Esophagus (tissue), 2 donors: ENCODE results near the gene ESCO1. TPM values are rescaled to one million over a fixed set of nuclear protein-coding genes. Genes with fewer than 3 reads are reported as not detected.
A peak's percentile ranks its signal among the peaks of the same experiment; 100 is the strongest.
"Not testable (repeated sequence)": the region's sequence is repeated elsewhere in the genome, so short reads cannot be mapped to it uniquely, and the experiment has no call there.

Source experiments
- H3K27ac ChIP-seq, 2 donors: one replicate each; pipeline ENCODE4 v1.5.1; 2013; ENCODE audit warnings: low read depth in 2 of 2, mild to moderate bottlenecking in 2 of 2, inconsistent platforms in 1 of 2, low read length in 1 of 2, moderate library complexity in 1 of 2
- H3K27me3 ChIP-seq, 2 donors: one replicate each; pipeline ENCODE4 v1.6.1; 2013; ENCODE audit warnings: low read length in 2 of 2, control low read depth in 1 of 2, mild to moderate bottlenecking in 1 of 2; ENCODE audit not compliant: insufficient read depth in 2 of 2, control insufficient read depth in 1 of 2
- H3K36me3 ChIP-seq, 2 donors: one replicate each; pipeline ENCODE4 v1.6.1; 2013; ENCODE audit warnings: low read length in 1 of 2; ENCODE audit not compliant: control insufficient read depth in 2 of 2, insufficient read depth in 2 of 2
- H3K4me1 ChIP-seq, 2 donors: one replicate each; pipeline ENCODE4 v1.6.1; 2013; ENCODE audit warnings: low read length in 1 of 2; ENCODE audit not compliant: control insufficient read depth in 2 of 2, insufficient read depth in 2 of 2
- H3K4me3 ChIP-seq, 2 donors: one replicate each; pipeline ENCODE4 v1.5.1; 2013; ENCODE audit warnings: low read length in 2 of 2, mild to moderate bottlenecking in 2 of 2, low read depth in 1 of 2, moderate library complexity in 1 of 2
- H3K9me3 ChIP-seq, 2 donors: one replicate each; pipeline ENCODE4 v1.6.1; 2013; ENCODE audit warnings: mild to moderate bottlenecking in 2 of 2, low read depth in 1 of 2, low read length in 1 of 2, moderate library complexity in 1 of 2; ENCODE audit not compliant: control insufficient read depth in 2 of 2, insufficient read depth in 1 of 2
- WGBS, 2 donors: extraction: QIAGEN DNeasy Blood & Tissue Kit; methylation state at CpG; one replicate each; pipeline ENCODE4 v1.1.7; 2013; 5-methylcytosine and 5-hydroxymethylcytosine counted together
- polyA plus RNA-seq, 2 donors: library from polyadenylated mRNA; stranded (reverse); fragments of 200-250 nt; gene quantifications; one replicate each; pipeline ENCODE4 v1.2.3, GENCODE V29; 2013
- donor health status: healthy with polysubstance abuse.
- donor health status: Bipolar disorder and iron deficiency.

The ESCO1 gene
- polyA plus RNA-seq, 2 donors: 7.2 to 8.9 TPM

- Histone ChIP-seq H3K4me1 (peaks cover 0 to 3% of the 10 kb centered on the region in 2 donors), H3K9me3 (no peaks in the 10 kb centered on the region), H3K27me3 (no peaks in the 10 kb centered on the region), H3K27ac (peak within 1 kb of the TSS; percentile 76 to 85), H3K36me3 (no peaks in the 10 kb centered on the region), H3K4me3 (peak within 1 kb of the TSS; percentile 88 to 92)
- WGBS, 2 donors: 0% methylated on average over 59 of the region's 59 CpGs
These were observed 11.9 kb upstream of the ESCO1 start, which contains the start of gene SNRPD1 for GRCh38 chr18:21612125-21613039. SNRPD1 (plus strand) TSS chr18:21612314; CDS start chr18:21612430, 116 bp downstream.

- not testable (repeated sequence) for H3K36me3 ChIP-seq, H3K27me3 ChIP-seq, H3K9me3 ChIP-seq, H3K4me1 ChIP-seq
- H3K4me3 ChIP-seq: peak overlapping the region; percentile 88 to 92
- H3K27ac ChIP-seq: peak overlapping the region; percentile 45 to 77
- 61 to 62% methylated on average over 28 to 29 of the region's 30 CpGs for WGBS, 2 donors
These were observed 11.1 kb upstream of the ESCO1 start for GRCh38 chr18:21611401-21612124.

GRCh38 chr18:21605213-21605612 is 4.7 kb upstream of the ESCO1 start:
- H3K27ac ChIP-seq: no peak overlapping the region
- H3K9me3 ChIP-seq: no peaks in the 10 kb centered on the region
- no peak overlapping the region for H3K4me3 ChIP-seq
- H3K36me3 ChIP-seq: no peaks in the 10 kb centered on the region
- H3K4me1 ChIP-seq: no peaks in the 10 kb centered on the region
- H3K27me3 ChIP-seq: no peaks in the 10 kb centered on the region

- Histone ChIP-seq H3K36me3 (no peaks in the 10 kb centered on the region), H3K4me3 (no peak overlapping the region), H3K9me3 (no peaks in the 10 kb centered on the region), H3K4me1 (no peaks in the 10 kb centered on the region), H3K27me3 (no peaks in the 10 kb centered on the region), H3K27ac (no peak overlapping the region)
- WGBS, 2 donors: 37 to 43% methylated on average over 2 of the region's 2 CpGs
These were observed 4.2 kb upstream of the ESCO1 start for GRCh38 chr18:21604671-21605070.

GRCh38 chr18:21602299-21602587 is 1.7 kb upstream of the ESCO1 start:
- WGBS, 2 donors: 85 to 86% methylated on average over 5 of the region's 5 CpGs
- H3K27ac ChIP-seq: no peak overlapping the region

GRCh38 chr18:21599585-21600525 is 649 bp downstream of the ESCO1 start:
- Histone ChIP-seq H3K36me3 (no peaks in the 10 kb centered on the region), H3K27ac (peak overlapping the region; percentile 89 to 100), H3K9me3 (no peaks in the 10 kb centered on the region), H3K27me3 (no peaks in the 10 kb centered on the region), H3K4me3 (peak overlapping the region; percentile 83 to 93), H3K4me1 (no peaks in the 10 kb centered on the region)
- 0 to 1% methylated on average over 63 to 67 of the region's 67 CpGs for WGBS, 2 donors

More at GRCh38 chr18:21602299-21602587, 1.7 kb upstream of the ESCO1 start:
- Histone ChIP-seq H3K9me3 (no peaks in the 10 kb centered on the region), H3K4me1 (no peaks in the 10 kb centered on the region), H3K27me3 (no peaks in the 10 kb centered on the region), H3K36me3 (no peaks in the 10 kb centered on the region), H3K4me3 (no peak overlapping the region)

- WGBS, 2 donors: 47 to 56% methylated on average over 18 of the region's 18 CpGs
- no peaks in the 10 kb centered on the region for H3K9me3 ChIP-seq
- no peaks in the 10 kb centered on the region for H3K27me3 ChIP-seq
- H3K36me3 ChIP-seq: no peaks in the 10 kb centered on the region
- peak overlapping the region; percentile 83 to 93 for H3K4me3 ChIP-seq
- peak overlapping the region; percentile 14 to 89 for H3K27ac ChIP-seq
- no peaks in the 10 kb centered on the region for H3K4me1 ChIP-seq
These were observed 1.5 kb downstream of the ESCO1 start for GRCh38 chr18:21598726-21599584.

- no peaks in the 10 kb centered on the region for H3K36me3 ChIP-seq
- no peaks in the 10 kb centered on the region for H3K27me3 ChIP-seq
- 43 to 50% methylated on average over 1 of the region's 1 CpG for WGBS, 2 donors
These were observed 2.9 kb downstream of the ESCO1 start for GRCh38 chr18:21597620-21598019.

More at GRCh38 chr18:21597620-21598019, 2.9 kb downstream of the ESCO1 start:
- Histone ChIP-seq H3K4me1 (no peaks in the 10 kb centered on the region), H3K9me3 (no peaks in the 10 kb centered on the region), H3K27ac (no peak overlapping the region), H3K4me3 (no peak overlapping the region)
